ENCODE measurements around the gene HAO2.

- TF ChIP-seq CTCF (IDR thresholded peaks at IDR 0.05; ENCODE audit: borderline replicate concordance, extremely low read depth, low read length, poor library complexity, severe bottlenecking) (no peak), EZH2 (IDR thresholded peaks at IDR 0.05; ENCODE audit: borderline replicate concordance, low read depth, low read length, severe bottlenecking) (no peak)
These were observed 31.7 kb upstream of the HAO2 start for GRCh38 chr1:119336848-119337247.
